K562 (cell line): Measurements from ENCODE around the gene TXNDC9. TPM values are rescaled to one million over a fixed set of nuclear protein-coding genes. Genes with fewer than 3 reads are reported as not detected.

Experiments used
- ARID2 ChIP-seq: fragments of 450-650 bp; IDR thresholded peaks from 2 replicates; pipeline ENCODE4 v1.6.1; 2017; ENCODE audit warnings: antibody characterized with exemption, mild to moderate bottlenecking
- BRD9 ChIP-seq: fragments of 450-650 bp; IDR thresholded peaks from 2 replicates; pipeline ENCODE4 v1.6.1; 2018; ENCODE audit warnings: low read depth; ENCODE audit not compliant: partially characterized antibody
- CBX5 ChIP-seq: IDR thresholded peaks from 2 replicates; pipeline ENCODE4 v1.6.1; 2014; ENCODE audit warnings: low read depth, borderline replicate concordance
- FOXJ3 ChIP-seq: sonication (generic); formaldehyde crosslinking; IDR thresholded peaks from 2 replicates; pipeline ENCODE4 v1.4.0; 2020; ENCODE audit warnings: mild to moderate bottlenecking, missing genetic modification reagents
- JUNB ChIP-seq: fragments of 450-650 bp; formaldehyde crosslinking; conservative IDR thresholded peaks from 2 replicates; pipeline ENCODE4 v1.4.0; 2020; ENCODE audit warnings: mild to moderate bottlenecking
- KDM2B ChIP-seq: fragments of 250-450 bp; sonication (Bioruptor Pico); IDR thresholded peaks from 2 replicates; pipeline ENCODE4 v1.8.0; 2021; ENCODE audit warnings: mild to moderate bottlenecking, moderate library complexity
- MAZ ChIP-seq, 2 experiments: fragments of 450-650 bp in 1 of 2; sonication (generic) in 1 of 2; formaldehyde crosslinking; IDR thresholded peaks in 1 of 2; conservative IDR thresholded peaks in 1 of 2; 2 replicates each; pipeline versions ENCODE4 v1.4.0 to v1.5.0; 2020; ENCODE audit warnings: mild to moderate bottlenecking in 1 of 2, missing genetic modification reagents in 1 of 2
- NR2C2 ChIP-seq, 2 experiments: fragments of 200-800 bp in 1 of 2; sonication (Bioruptor generic) in 1 of 2; sonication (generic) in 1 of 2; formaldehyde crosslinking in 1 of 2; IDR thresholded peaks; 2 replicates each; pipeline versions ENCODE4 v1.6.1 to v1.8.0; 2016 to 2022; ENCODE audit warnings: mild to moderate bottlenecking in 1 of 2, missing compliant biosample characterization in 1 of 2, missing genetic modification characterization in 1 of 2, missing genetic modification reagents in 1 of 2
- NR3C1 ChIP-seq: sonication (generic); formaldehyde crosslinking; IDR thresholded peaks from 2 replicates; pipeline ENCODE4 v1.8.1; 2022; ENCODE audit warnings: missing genetic modification reagents
- PYGO2 ChIP-seq: fragments of 450-650 bp; IDR thresholded peaks from 2 replicates; pipeline ENCODE4 v1.6.1; 2016; ENCODE audit warnings: mild to moderate bottlenecking, missing genetic modification characterization, moderate library complexity, missing compliant biosample characterization
- SLC30A9 ChIP-seq: fragments of 250-450 bp; sonication (Bioruptor Pico); IDR thresholded peaks from 2 replicates; pipeline ENCODE4 v1.8.0; 2022; ENCODE audit warnings: mild to moderate bottlenecking, moderate library complexity
- TRIM28 ChIP-seq: fragments of 450-650 bp; IDR thresholded peaks from 2 replicates; pipeline ENCODE4 v1.6.1; 2017
- XRCC3 ChIP-seq: fragments of 450-650 bp; IDR thresholded peaks from 2 replicates; pipeline ENCODE4 v1.6.1; 2017; ENCODE audit warnings: mild to moderate bottlenecking, moderate library complexity
- ZNF644 ChIP-seq: fragments of 200-800 bp; sonication (Bioruptor generic); IDR thresholded peaks from 2 replicates; pipeline ENCODE4 v1.6.1; 2016; ENCODE audit warnings: low read depth, missing genetic modification characterization, missing compliant biosample characterization
- polyA plus RNA-seq, 8 experiments: library from polyadenylated mRNA; depleted of rRNA in 4 of 8; stranded (reverse) in 5 of 8; unstranded in 3 of 8; fragments of >200 nt; fragmentation: Nextera tagmentation in 2 of 8; fragmentation: Illumina TruSeq in 1 of 8; extraction: Ambion mirVana in 2 of 8; extraction: Trizol in 1 of 8; gene quantifications; 2 replicates each; pipeline versions ENCODE4 v1.2.1 to v1.2.3, GENCODE V29; 2011 to 2014; ENCODE audit warnings: inconsistent platforms in 1 of 8, missing spikeins in 1 of 8
- total RNA-seq, 7 experiments: library from RNA; depleted of rRNA in 6 of 7; stranded (reverse); fragments of >200 nt in 6 of 7; fragmentation: Illumina TruSeq in 2 of 7; extraction: Trizol in 2 of 7; gene quantifications; 2 replicates each; pipeline versions ENCODE4 v1.2.1 to v1.2.3, GENCODE V29; 2011 to 2021; ENCODE audit warnings: low replicate concordance in 1 of 7
- TF ChIP-seq, protein P1 (sequence below): fragments of 450-650 bp; conservative IDR thresholded peaks from 2 replicates; pipeline ENCODE4 v1.6.1; 2016; ENCODE audit warnings: missing genetic modification characterization, low read depth, mild to moderate bottlenecking, missing compliant biosample characterization, moderate library complexity
- TF ChIP-seq, protein P2 (sequence below): fragments of 250-450 bp; sonication (Bioruptor Pico); IDR thresholded peaks from 2 replicates; pipeline ENCODE4 v1.5.0; 2021
- TF ChIP-seq, protein P3 (sequence below): fragments of 250-450 bp; sonication (Bioruptor Pico); IDR thresholded peaks from 2 replicates; pipeline ENCODE4 v1.5.0; 2021; ENCODE audit warnings: mild to moderate bottlenecking, borderline replicate concordance
- TF ChIP-seq, protein P4 (sequence below): fragments of 450-650 bp; IDR thresholded peaks from 2 replicates; pipeline ENCODE4 v1.6.1; 2014; ENCODE audit warnings: low read depth, mild to moderate bottlenecking, moderate library complexity, borderline replicate concordance
- TF ChIP-seq, protein P5 (sequence below), 2 experiments: IDR thresholded peaks; 2 replicates each; pipeline ENCODE4 v1.6.1; 2012; ENCODE audit warnings: improper control_type of control experiment in 2 of 2, low read depth in 2 of 2, low read length in 2 of 2, borderline replicate concordance in 1 of 2

Gene TXNDC9
- total and polyA plus RNA-seq, 9 of the 15 experiments (the other 6 are each of a cell fraction or from before 2014, with no cell fraction given): 37.5 to 211 (median 65.5) TPM

DNA sequence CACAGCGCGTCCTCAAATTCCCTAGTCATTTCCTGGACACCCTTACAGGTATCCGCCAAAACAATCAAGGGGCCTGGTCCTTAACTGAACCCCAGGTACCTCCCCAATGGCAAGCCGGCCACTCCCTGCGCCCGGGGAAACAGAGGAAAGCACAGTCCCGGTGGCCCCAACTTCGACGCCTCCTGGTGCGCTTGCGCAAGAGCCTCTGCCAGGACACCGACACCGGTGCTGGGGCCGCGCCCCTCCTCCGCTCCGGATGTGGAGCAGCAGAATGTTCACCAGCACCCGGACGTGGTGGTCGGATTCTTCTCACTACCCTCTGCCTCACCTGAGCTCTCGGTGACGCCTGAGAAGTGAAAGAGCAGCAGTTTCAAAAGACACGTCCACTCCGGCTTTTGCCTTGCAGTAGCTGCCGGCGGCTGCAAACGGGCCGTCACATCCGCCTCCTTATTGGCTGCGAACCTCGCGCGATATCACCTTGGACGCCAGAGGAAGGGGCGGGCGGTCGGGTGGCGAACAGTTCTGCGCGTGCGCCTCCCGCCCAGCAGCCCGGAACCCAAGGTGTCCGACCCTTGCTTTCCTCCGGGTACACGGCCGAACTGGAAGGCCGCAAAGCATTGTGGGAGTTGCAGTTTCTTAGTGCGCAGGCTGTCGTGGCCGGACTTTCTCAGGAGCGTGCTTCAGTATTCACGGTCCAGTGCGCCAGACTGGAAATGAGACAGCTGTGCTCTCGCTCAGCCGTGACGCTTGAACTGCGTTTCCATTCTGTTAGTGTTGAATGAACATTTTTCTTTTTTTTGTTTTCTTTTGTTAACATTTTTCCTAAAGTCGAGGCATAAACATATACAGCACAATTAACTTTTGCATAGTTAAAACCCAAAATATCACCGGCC is at the start of gene TXNDC9 (continued):
- no peak for TF ChIP-seq BRD9
- no peak for TF ChIP-seq FOXJ3 (CRISPR knock-in tag)
- TF ChIP-seq PYGO2: no peak
- TF ChIP-seq SLC30A9: no peak
- no peak for TF ChIP-seq ARID2
- no peak for TF ChIP-seq CBX5
- TF ChIP-seq, protein P1, sequence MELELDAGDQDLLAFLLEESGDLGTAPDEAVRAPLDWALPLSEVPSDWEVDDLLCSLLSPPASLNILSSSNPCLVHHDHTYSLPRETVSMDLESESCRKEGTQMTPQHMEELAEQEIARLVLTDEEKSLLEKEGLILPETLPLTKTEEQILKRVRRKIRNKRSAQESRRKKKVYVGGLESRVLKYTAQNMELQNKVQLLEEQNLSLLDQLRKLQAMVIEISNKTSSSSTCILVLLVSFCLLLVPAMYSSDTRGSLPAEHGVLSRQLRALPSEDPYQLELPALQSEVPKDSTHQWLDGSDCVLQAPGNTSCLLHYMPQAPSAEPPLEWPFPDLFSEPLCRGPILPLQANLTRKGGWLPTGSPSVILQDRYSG (tag): no peak
- 0 out of 2 replicates have a peak, but pooled peaks have one; percentile 59 for TF ChIP-seq ZNF644 (tag)
- TF ChIP-seq TRIM28: no peak
- TF ChIP-seq JUNB: no peak
- TF ChIP-seq XRCC3: no peak
- TF ChIP-seq, protein P2, sequence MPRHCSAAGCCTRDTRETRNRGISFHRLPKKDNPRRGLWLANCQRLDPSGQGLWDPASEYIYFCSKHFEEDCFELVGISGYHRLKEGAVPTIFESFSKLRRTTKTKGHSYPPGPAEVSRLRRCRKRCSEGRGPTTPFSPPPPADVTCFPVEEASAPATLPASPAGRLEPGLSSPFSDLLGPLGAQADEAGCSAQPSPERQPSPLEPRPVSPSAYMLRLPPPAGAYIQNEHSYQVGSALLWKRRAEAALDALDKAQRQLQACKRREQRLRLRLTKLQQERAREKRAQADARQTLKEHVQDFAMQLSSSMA (CRISPR knock-in tag): no peak
- TF ChIP-seq MAZ (CRISPR knock-in tag; conservative IDR thresholded peaks at IDR 0.05 in 1 of 2, IDR thresholded peaks at IDR 0.05 in 1 of 2): peak; percentile 27 to 65; a peak in 2 of 4 replicates
- no peak for TF ChIP-seq KDM2B (CRISPR knock-in tag)
- no peak for TF ChIP-seq NR3C1 (CRISPR knock-in tag)
- no peak for TF ChIP-seq NR2C2 (CRISPR knock-in tag; IDR thresholded peaks at IDR 0.05)
- TF ChIP-seq NR2C2 (tag; IDR thresholded peaks at IDR 0.05): peak; percentile 90
- TF ChIP-seq, protein P3, sequence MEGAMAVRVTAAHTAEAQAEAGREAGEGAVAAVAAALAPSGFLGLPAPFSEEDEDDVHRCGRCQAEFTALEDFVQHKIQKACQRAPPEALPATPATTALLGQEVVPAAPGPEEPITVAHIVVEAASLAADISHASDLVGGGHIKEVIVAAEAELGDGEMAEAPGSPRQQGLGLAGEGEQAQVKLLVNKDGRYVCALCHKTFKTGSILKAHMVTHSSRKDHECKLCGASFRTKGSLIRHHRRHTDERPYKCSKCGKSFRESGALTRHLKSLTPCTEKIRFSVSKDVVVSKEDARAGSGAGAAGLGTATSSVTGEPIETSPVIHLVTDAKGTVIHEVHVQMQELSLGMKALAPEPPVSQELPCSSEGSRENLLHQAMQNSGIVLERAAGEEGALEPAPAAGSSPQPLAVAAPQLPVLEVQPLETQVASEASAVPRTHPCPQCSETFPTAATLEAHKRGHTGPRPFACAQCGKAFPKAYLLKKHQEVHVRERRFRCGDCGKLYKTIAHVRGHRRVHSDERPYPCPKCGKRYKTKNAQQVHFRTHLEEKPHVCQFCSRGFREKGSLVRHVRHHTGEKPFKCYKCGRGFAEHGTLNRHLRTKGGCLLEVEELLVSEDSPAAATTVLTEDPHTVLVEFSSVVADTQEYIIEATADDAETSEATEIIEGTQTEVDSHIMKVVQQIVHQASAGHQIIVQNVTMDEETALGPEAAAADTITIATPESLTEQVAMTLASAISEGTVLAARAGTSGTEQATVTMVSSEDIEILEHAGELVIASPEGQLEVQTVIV (CRISPR knock-in tag): no peak
- TF ChIP-seq, protein P4, sequence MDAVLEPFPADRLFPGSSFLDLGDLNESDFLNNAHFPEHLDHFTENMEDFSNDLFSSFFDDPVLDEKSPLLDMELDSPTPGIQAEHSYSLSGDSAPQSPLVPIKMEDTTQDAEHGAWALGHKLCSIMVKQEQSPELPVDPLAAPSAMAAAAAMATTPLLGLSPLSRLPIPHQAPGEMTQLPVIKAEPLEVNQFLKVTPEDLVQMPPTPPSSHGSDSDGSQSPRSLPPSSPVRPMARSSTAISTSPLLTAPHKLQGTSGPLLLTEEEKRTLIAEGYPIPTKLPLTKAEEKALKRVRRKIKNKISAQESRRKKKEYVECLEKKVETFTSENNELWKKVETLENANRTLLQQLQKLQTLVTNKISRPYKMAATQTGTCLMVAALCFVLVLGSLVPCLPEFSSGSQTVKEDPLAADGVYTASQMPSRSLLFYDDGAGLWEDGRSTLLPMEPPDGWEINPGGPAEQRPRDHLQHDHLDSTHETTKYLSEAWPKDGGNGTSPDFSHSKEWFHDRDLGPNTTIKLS: peak; percentile 84
- TF ChIP-seq, protein P5, sequence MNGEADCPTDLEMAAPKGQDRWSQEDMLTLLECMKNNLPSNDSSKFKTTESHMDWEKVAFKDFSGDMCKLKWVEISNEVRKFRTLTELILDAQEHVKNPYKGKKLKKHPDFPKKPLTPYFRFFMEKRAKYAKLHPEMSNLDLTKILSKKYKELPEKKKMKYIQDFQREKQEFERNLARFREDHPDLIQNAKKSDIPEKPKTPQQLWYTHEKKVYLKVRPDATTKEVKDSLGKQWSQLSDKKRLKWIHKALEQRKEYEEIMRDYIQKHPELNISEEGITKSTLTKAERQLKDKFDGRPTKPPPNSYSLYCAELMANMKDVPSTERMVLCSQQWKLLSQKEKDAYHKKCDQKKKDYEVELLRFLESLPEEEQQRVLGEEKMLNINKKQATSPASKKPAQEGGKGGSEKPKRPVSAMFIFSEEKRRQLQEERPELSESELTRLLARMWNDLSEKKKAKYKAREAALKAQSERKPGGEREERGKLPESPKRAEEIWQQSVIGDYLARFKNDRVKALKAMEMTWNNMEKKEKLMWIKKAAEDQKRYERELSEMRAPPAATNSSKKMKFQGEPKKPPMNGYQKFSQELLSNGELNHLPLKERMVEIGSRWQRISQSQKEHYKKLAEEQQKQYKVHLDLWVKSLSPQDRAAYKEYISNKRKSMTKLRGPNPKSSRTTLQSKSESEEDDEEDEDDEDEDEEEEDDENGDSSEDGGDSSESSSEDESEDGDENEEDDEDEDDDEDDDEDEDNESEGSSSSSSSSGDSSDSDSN (IDR thresholded peaks at IDR 0.05; ENCODE audit: borderline replicate concordance in 1 of 2, low read depth in 2 of 2, low read length in 2 of 2): peak; percentile 14 to 64; a peak in 1 of 4 replicates
